ENCODE data around the gene SFTPD. TPM values are rescaled to one million over a fixed set of nuclear protein-coding genes. Genes with fewer than 3 reads are reported as not detected.

Gene SFTPD
- total RNA-seq, 1 donor from 2014 or later = 0.29 TPM

- no peak overlapping the region for H3K4me3 Mint-ChIP-seq
- CTCF ChIA-PET = no interaction called here
- no peak overlapping the region for H3K27ac Mint-ChIP-seq
- POLR2A ChIA-PET = no interaction called here
- ATAC-seq (ENCODE audit: low read depth) (no peak), DNase-seq (no peak)
- no peaks in the 10 kb centered on the region for H3K36me3 Mint-ChIP-seq (ENCODE audit: low read depth)
- peaks cover 31% of the 10 kb centered on the region for H3K4me1 Mint-ChIP-seq
- TF ChIP-seq, protein P1, sequence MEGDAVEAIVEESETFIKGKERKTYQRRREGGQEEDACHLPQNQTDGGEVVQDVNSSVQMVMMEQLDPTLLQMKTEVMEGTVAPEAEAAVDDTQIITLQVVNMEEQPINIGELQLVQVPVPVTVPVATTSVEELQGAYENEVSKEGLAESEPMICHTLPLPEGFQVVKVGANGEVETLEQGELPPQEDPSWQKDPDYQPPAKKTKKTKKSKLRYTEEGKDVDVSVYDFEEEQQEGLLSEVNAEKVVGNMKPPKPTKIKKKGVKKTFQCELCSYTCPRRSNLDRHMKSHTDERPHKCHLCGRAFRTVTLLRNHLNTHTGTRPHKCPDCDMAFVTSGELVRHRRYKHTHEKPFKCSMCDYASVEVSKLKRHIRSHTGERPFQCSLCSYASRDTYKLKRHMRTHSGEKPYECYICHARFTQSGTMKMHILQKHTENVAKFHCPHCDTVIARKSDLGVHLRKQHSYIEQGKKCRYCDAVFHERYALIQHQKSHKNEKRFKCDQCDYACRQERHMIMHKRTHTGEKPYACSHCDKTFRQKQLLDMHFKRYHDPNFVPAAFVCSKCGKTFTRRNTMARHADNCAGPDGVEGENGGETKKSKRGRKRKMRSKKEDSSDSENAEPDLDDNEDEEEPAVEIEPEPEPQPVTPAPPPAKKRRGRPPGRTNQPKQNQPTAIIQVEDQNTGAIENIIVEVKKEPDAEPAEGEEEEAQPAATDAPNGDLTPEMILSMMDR (IDR thresholded peaks at IDR 0.05) = no peak
- peaks cover 18% of the 10 kb centered on the region for H3K27me3 Mint-ChIP-seq
- intact Hi-C loops (cut with micrococcal nuclease) = loop anchor here (10.0 kb wide), 4 partner anchors 521 to 1899 kb away; partner anchors contain the start of genes RPS24, SH2D4B and TSPAN14
- H3K9me3 Mint-ChIP-seq = no peaks in the 10 kb centered on the region
Observed at GRCh38 chr10:79933961-79934360, 14.9 kb downstream of the SFTPD start.

GRCh38 chr10:79932841-79933379 is 16.0 kb downstream of the SFTPD start:
- CTCF ChIA-PET = interaction anchor here (1.6 kb wide), 1 partner anchor 18 kb away, joined by 4 read pairs; no protein-coding TSS in a partner anchor
- Mint-ChIP-seq H3K27ac (no peak overlapping the region), H3K4me3 (no peak overlapping the region), H3K9me3 (no peaks in the 10 kb centered on the region), H3K36me3 (ENCODE audit: low read depth) (no peaks in the 10 kb centered on the region), H3K27me3 (peaks cover 18% of the 10 kb centered on the region), H3K4me1 (peaks cover 20% of the 10 kb centered on the region)
- TF ChIP-seq, protein P1 (IDR thresholded peaks at IDR 0.05) = no peak
- no peak for DNase-seq
- POLR2A ChIA-PET = no interaction called here
- ATAC-seq (ENCODE audit: low read depth) = no peak
- intact Hi-C loops (cut with micrococcal nuclease) = loop anchor here (10.0 kb wide), 4 partner anchors 522 to 1898 kb away; partner anchors contain the start of genes RPS24, SH2D4B and TSPAN14

- Mint-ChIP-seq H3K9me3 (no peaks in the 10 kb centered on the region), H3K27me3 (peaks cover 18% of the 10 kb centered on the region)
Observed at GRCh38 chr10:79932307-79932706, 16.6 kb downstream of the SFTPD start.

GRCh38 chr10:79930751-79931150 is 18.2 kb downstream of the SFTPD start:
- H3K9me3 Mint-ChIP-seq = peaks cover 5% of the 10 kb centered on the region
- no peak for DNase-seq
- peaks cover 3% of the 10 kb centered on the region for H3K4me1 Mint-ChIP-seq
- H3K27me3 Mint-ChIP-seq = peaks cover 18% of the 10 kb centered on the region
- H3K36me3 Mint-ChIP-seq (ENCODE audit: low read depth) = no peaks in the 10 kb centered on the region
- POLR2A ChIA-PET = no interaction called here
- no peak for ATAC-seq (ENCODE audit: low read depth)
- H3K27ac Mint-ChIP-seq = no peak overlapping the region
- intact Hi-C loops (cut with micrococcal nuclease) = loop anchor here (10.0 kb wide), 4 partner anchors 524 to 1896 kb away; partner anchors contain the start of genes RPS24, SH2D4B and TSPAN14
- TF ChIP-seq, protein P1 (IDR thresholded peaks at IDR 0.05) = no peak
- CTCF ChIA-PET = interaction anchor here (1.2 kb wide), 1 partner anchor 14 kb away, joined by 3 read pairs; no protein-coding TSS in a partner anchor
- H3K4me3 Mint-ChIP-seq = no peak overlapping the region

More at GRCh38 chr10:79932307-79932706, 16.6 kb downstream of the SFTPD start:
- H3K36me3 Mint-ChIP-seq (ENCODE audit: low read depth) = no peaks in the 10 kb centered on the region
- ATAC-seq (ENCODE audit: low read depth) (no peak), DNase-seq (no peak)
- H3K4me3 Mint-ChIP-seq = no peak overlapping the region
- peaks cover 14% of the 10 kb centered on the region for H3K4me1 Mint-ChIP-seq
- ChIA-PET CTCF (interaction anchor here (1.6 kb wide), 1 partner anchor 17 kb away, joined by 4 read pairs; no protein-coding TSS in a partner anchor), POLR2A (no interaction called here)
- no peak overlapping the region for H3K27ac Mint-ChIP-seq
- intact Hi-C loops (cut with micrococcal nuclease) = loop anchor here (10.0 kb wide), 4 partner anchors 522 to 1898 kb away; partner anchors contain the start of genes RPS24, SH2D4B and TSPAN14
- TF ChIP-seq, protein P1 (IDR thresholded peaks at IDR 0.05) = no peak

DNA sequence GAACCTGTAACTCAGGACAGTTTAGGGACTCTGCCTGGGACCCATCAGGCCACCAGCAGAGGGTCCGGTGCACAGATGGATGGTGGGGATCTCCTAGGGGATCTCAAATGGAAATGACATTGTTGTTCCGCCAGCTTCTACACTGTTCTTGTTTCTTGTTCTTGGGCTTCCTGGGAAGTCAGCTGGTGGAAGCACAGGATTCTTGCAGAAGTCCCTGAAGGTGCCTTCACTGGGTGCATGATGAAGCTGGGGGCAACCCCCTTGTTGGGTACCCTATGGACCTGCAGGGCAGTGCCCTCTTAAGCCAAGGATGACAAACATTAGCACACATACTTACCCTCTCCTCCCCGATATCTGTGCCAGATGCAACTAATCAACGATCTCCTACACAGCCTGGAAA is 18.6 kb downstream of the SFTPD start:
- ATAC-seq (ENCODE audit: low read depth) (no peak), DNase-seq (no peak)
- Mint-ChIP-seq H3K27ac (no peak overlapping the region), H3K4me3 (no peak overlapping the region), H3K27me3 (peaks cover 18% of the 10 kb centered on the region), H3K4me1 (no peaks in the 10 kb centered on the region), H3K36me3 (ENCODE audit: low read depth) (no peaks in the 10 kb centered on the region), H3K9me3 (peaks cover 5% of the 10 kb centered on the region)
- intact Hi-C loops (cut with micrococcal nuclease) = loop anchor here (10.0 kb wide), 4 partner anchors 525 to 1895 kb away; partner anchors contain the start of genes RPS24, SH2D4B and TSPAN14
- TF ChIP-seq, protein P1 (IDR thresholded peaks at IDR 0.05) = no peak
- ChIA-PET POLR2A (no interaction called here), CTCF (interaction anchor here (1.2 to 1.5 kb wide), 2 partner anchors 8 to 13 kb away, joined by 3 to 8 read pairs; no protein-coding TSS in a partner anchor)
